Endothelial cell of umbilical vein (primary cell): ENCODE measurements around the gene CCDC12. TPM values are rescaled to one million over a fixed set of nuclear protein-coding genes. Genes with fewer than 3 reads are reported as not detected.

ENCODE experiments used
- BruUV-seq: library from RNA; stranded (reverse); fragments of 400-500 nt; replicated peaks from 2 replicates; lab custom pipeline; 2021; lab: Mats Ljungman, UMichigan
- CTCF ChIA-PET: fragments of 300-600, 350-600 bp; sonication (Branson Sonifier 250); formaldehyde crosslinking; loops from one replicate; lab custom pipeline; 2021; ENCODE audit warnings: antibody characterized with exemption, inconsistent platforms; lab: Charles Lee
- POLR2A ChIA-PET: fragments of 300-600, 350-600 bp; sonication (Branson Sonifier 250); formaldehyde crosslinking; loops from one replicate; lab custom pipeline; 2021; ENCODE audit warnings: antibody characterized with exemption, inconsistent platforms; lab: Charles Lee
- DNase-seq: peaks from one replicate; pipeline ENCODE4 v3.0.0-alpha.2; 2011; ENCODE audit warnings: low read depth, low spot score
- FAIRE-seq: peaks from 2 replicates; lab custom pipeline; 2011; peaks lifted over from hg19 to GRCh38; lab: Jason Lieb, UNC
- H2AFZ ChIP-seq: 2 replicates; pipeline ENCODE4 v1.6.0; 2012; ENCODE audit warnings: low read depth, low read length, control low read depth, inconsistent platforms
- H3K27ac ChIP-seq: 2 replicates; pipeline ENCODE4 v1.5.1; 2011; ENCODE audit warnings: low read depth, mild to moderate bottlenecking, control low read depth, low read length, moderate library complexity; ENCODE audit not compliant: insufficient read depth
- H3K27me3 ChIP-seq, 2 experiments: 2 replicates each; pipeline versions ENCODE4 v1.6.0 to v1.6.1; 2011; ENCODE audit warnings: low read length in 2 of 2, mixed read lengths in 1 of 2; ENCODE audit not compliant: control insufficient read depth in 2 of 2, insufficient read depth in 2 of 2
- H3K36me3 ChIP-seq, 2 experiments: 2 replicates in 1 of 2; 3 replicates in 1 of 2; pipeline ENCODE4 v1.5.1; 2011; ENCODE audit warnings: low read length in 2 of 2, mild to moderate bottlenecking in 1 of 2, moderate library complexity in 1 of 2; ENCODE audit not compliant: control insufficient read depth in 2 of 2, insufficient read depth in 2 of 2; ENCODE audit errors: extremely low read depth in 1 of 2
- H3K4me1 ChIP-seq: 3 replicates; pipeline ENCODE4 v1.5.1; 2011; ENCODE audit warnings: mild to moderate bottlenecking, low read length; ENCODE audit not compliant: control insufficient read depth, insufficient read depth; ENCODE audit errors: extremely low read depth
- H3K4me2 ChIP-seq: 2 replicates; pipeline ENCODE4 v1.6.1; 2011; ENCODE audit warnings: low read length, control low read depth, mixed read lengths; ENCODE audit not compliant: insufficient read depth
- H3K4me3 ChIP-seq, 3 experiments: fragments of 200-600 bp in 1 of 3; sonication (generic), shearing (Covaris generic) in 1 of 3; replicated peaks in 1 of 3; 2 replicates each; pipeline ENCODE4 v1.5.1; 2011 to 2016; ENCODE audit warnings: control low read depth in 3 of 3, low read length in 3 of 3, mild to moderate bottlenecking in 2 of 3, inconsistent platforms in 1 of 3, low read depth in 1 of 3, moderate library complexity in 1 of 3; ENCODE audit not compliant: insufficient read depth in 1 of 3
- H3K79me2 ChIP-seq: 2 replicates; pipeline ENCODE4 v1.6.0; 2012; ENCODE audit warnings: low read length, inconsistent platforms; ENCODE audit not compliant: control insufficient read depth, insufficient read depth
- H3K9ac ChIP-seq: replicated peaks from 2 replicates; pipeline ENCODE3; 2011; ENCODE audit warnings: low read length, control low read depth; ENCODE audit not compliant: insufficient read depth; ENCODE audit errors: extremely low read depth
- H3K9me1 ChIP-seq: replicated peaks from 3 replicates; pipeline ENCODE4 v1.6.0; 2011; ENCODE audit warnings: mild to moderate bottlenecking, low read length; ENCODE audit not compliant: control insufficient read depth, insufficient read depth; ENCODE audit errors: extremely low read depth
- H3K9me3 ChIP-seq: replicated peaks from 2 replicates; pipeline ENCODE4 v1.5.1; 2012; ENCODE audit warnings: low read length, inconsistent platforms; ENCODE audit not compliant: control insufficient read depth, insufficient read depth
- H4K20me1 ChIP-seq: replicated peaks from 2 replicates; pipeline ENCODE3; 2011; ENCODE audit warnings: mild to moderate bottlenecking, low read length; ENCODE audit not compliant: control insufficient read depth, insufficient read depth; ENCODE audit errors: extremely low read depth
- GATA2 ChIP-seq: IDR thresholded peaks from 2 replicates; pipeline ENCODE4 v1.7.0; 2011; ENCODE audit warnings: low read depth, mild to moderate bottlenecking, moderate library complexity, mixed read lengths, low read length; ENCODE audit not compliant: insufficient read length, insufficient read depth
- JUN ChIP-seq: IDR thresholded peaks from 2 replicates; pipeline ENCODE4 v1.6.1; 2011; ENCODE audit warnings: borderline replicate concordance, low read depth; ENCODE audit not compliant: insufficient read length, insufficient read depth
- POLR2A ChIP-seq: IDR thresholded peaks from 2 replicates; pipeline ENCODE4 v1.6.1; 2012; ENCODE audit warnings: low read depth, mild to moderate bottlenecking, control low read depth, low read length
- POLR2AphosphoS5 ChIP-seq: IDR thresholded peaks from 2 replicates; pipeline ENCODE4 v1.6.1; 2012; ENCODE audit warnings: low read depth, mild to moderate bottlenecking, control low read depth, low read length, moderate library complexity; ENCODE audit not compliant: insufficient read depth
- dilution Hi-C: fragments of 300-500 bp; cut with MboI; formaldehyde crosslinking; loops from one replicate; pipeline ENCODE4 v1.15.0; 2019; ENCODE audit warnings: low sequenced_read_pairs; ENCODE audit not compliant: extremely low pct_ligation_motif_present
- intact Hi-C: fragments of 100-400 bp; cut with micrococcal nuclease; formaldehyde crosslinking; loops from one replicate; pipeline ENCODE4 v1.10.0; 2022
- polyA plus RNA-seq, 4 experiments: library from polyadenylated mRNA; depleted of rRNA in 3 of 4; stranded (reverse) in 3 of 4; unstranded in 1 of 4; fragments of >200 nt; gene quantifications; 2 replicates each; pipeline versions ENCODE4 v1.2.1 to v1.2.3, GENCODE V29; 2011 to 2012; ENCODE audit warnings: missing spikeins in 1 of 4
- total RNA-seq: library from RNA; stranded (reverse); gene quantifications from 2 replicates; pipeline ENCODE4 v1.2.3, GENCODE V29; 2021
- TF ChIP-seq, protein P1 (sequence below): IDR thresholded peaks from 2 replicates; pipeline ENCODE4 v1.6.1; 2011; ENCODE audit not compliant: insufficient read depth, insufficient read length
- TF ChIP-seq, protein P2 (sequence below), 2 donors: IDR thresholded peaks; 1 replicate in 1 of 2; 2 replicates in 1 of 2; pipeline ENCODE4 v1.5.1; 2011; ENCODE audit warnings: low read length in 2 of 2, mild to moderate bottlenecking in 2 of 2, moderate library complexity in 2 of 2, control low read depth in 1 of 2, inconsistent platforms in 1 of 2, low read depth in 1 of 2; ENCODE audit not compliant: insufficient read depth in 1 of 2; ENCODE audit errors: extremely low read depth in 1 of 2

Gene CCDC12
- total and polyA plus RNA-seq, 2 donors (not counting 3 experiments of a cell fraction or from before 2014, with no cell fraction given), result 35.1 to 50.5 TPM

DNA sequence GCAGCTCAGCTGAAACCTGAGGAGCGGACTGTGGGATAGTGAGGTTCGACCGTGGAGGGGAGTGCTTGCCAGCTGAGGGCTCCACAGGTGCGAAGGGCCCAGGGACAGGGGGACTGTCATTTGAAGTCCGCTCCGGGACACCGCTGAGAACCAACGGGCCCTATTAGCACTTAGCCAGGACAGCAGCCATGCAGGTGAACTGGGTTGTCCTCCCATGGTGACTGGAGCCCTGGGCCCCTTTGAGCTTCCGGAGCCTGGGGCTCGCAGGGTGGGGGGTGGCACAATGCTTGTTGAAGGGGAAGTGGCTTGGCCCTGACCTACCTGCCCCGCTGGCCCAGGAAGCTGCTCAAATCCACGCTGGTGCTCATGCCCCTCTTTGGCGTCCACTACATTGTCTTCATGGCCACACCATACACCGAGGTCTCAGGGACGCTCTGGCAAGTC is 74.3 kb downstream of the CCDC12 start:
- no peak for DNase-seq
- FAIRE-seq, result no peak
- H3K36me3 ChIP-seq, result no peaks in the 10 kb centered on the region
- H3K4me2 ChIP-seq, result no peak overlapping the region
- no peaks in the 10 kb centered on the region for H4K20me1 ChIP-seq
- POLR2A ChIA-PET, result no interaction called here
- intact Hi-C loops, result no loop called here
- no peak overlapping the region for H3K9ac ChIP-seq
- H3K4me3 ChIP-seq, result no peak overlapping the region
- H3K4me1 ChIP-seq, result peaks cover 8% of the 10 kb centered on the region
- H3K79me2 ChIP-seq, result no peaks in the 10 kb centered on the region
- CTCF ChIA-PET, result interaction anchor here (1.2 to 2.2 kb wide), 3 partner anchors 9 to 238 kb away, joined by 3 to 8 read pairs (median 4); no protein-coding TSS in a partner anchor
- H3K9me3 ChIP-seq, result no peaks in the 10 kb centered on the region
- no TSS peak for BruUV-seq
- TF ChIP-seq GATA2 (no peak), POLR2A (no peak)
- dilution Hi-C loops, result no loop called here
- H3K27me3 ChIP-seq, result no peaks in the 10 kb centered on the region
- H3K9me1 ChIP-seq, result no peaks in the 10 kb centered on the region
- H3K27ac ChIP-seq, result no peak overlapping the region
- no peak overlapping the region for H2AFZ ChIP-seq

DNA sequence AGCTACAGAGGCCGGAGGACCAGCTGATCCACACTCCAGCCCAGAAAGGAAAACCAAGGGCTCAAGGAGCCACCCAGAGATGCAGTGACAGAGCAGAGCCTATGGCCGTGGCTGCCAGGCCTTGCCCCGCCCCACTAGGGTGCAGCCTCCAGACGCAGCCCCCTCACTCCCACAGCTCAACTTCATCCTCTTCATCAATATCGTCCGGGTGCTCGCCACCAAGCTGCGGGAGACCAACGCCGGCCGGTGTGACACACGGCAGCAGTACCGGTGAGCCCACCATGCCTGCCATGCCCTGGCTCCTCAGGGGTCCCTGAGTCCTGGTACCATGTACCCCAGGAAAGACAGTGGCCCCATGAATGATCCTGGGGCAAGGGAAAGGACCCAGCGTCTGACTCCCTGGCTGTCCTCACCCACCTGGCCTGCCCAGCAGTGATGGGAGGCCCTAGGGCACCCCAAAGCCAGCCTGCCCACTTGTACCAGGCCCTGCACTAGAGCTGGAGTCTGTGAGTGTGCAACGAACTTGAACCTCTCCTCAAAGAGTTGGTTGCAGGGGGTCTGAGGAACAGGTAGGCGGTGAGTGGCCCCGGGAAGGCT is 74.9 kb downstream of the CCDC12 start:
- DNase-seq, result no peak
- CTCF ChIA-PET, result interaction anchor here (0.6 to 2.4 kb wide), 5 partner anchors 8 to 963 kb away, joined by 3 to 15 read pairs (median 5); no protein-coding TSS in a partner anchor
- dilution Hi-C loops, result no loop called here

More for the DNA sequence above, 74.9 kb downstream of the CCDC12 start:
- no peak overlapping the region for H3K9ac ChIP-seq
- no TSS peak for BruUV-seq
- no peak for FAIRE-seq
- no peaks in the 10 kb centered on the region for H3K9me1 ChIP-seq
- peaks cover 8% of the 10 kb centered on the region for H3K4me1 ChIP-seq
- H3K4me3 ChIP-seq, result no peak overlapping the region
- intact Hi-C loops, result no loop called here
- H4K20me1 ChIP-seq, result no peaks in the 10 kb centered on the region
- no peaks in the 10 kb centered on the region for H3K36me3 ChIP-seq
- H3K9me3 ChIP-seq, result no peaks in the 10 kb centered on the region
- POLR2A ChIA-PET, result no interaction called here
- H3K27ac ChIP-seq, result no peak overlapping the region
- no peaks in the 10 kb centered on the region for H3K27me3 ChIP-seq
- no peak overlapping the region for H3K4me2 ChIP-seq
- no peak overlapping the region for H2AFZ ChIP-seq
- H3K79me2 ChIP-seq, result no peaks in the 10 kb centered on the region
- TF ChIP-seq GATA2 (no peak), JUN (no peak), POLR2A (no peak), POLR2AphosphoS5 (no peak)
- TF ChIP-seq, protein P1, sequence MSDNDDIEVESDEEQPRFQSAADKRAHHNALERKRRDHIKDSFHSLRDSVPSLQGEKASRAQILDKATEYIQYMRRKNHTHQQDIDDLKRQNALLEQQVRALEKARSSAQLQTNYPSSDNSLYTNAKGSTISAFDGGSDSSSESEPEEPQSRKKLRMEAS, result no peak
- TF ChIP-seq, protein P2, sequence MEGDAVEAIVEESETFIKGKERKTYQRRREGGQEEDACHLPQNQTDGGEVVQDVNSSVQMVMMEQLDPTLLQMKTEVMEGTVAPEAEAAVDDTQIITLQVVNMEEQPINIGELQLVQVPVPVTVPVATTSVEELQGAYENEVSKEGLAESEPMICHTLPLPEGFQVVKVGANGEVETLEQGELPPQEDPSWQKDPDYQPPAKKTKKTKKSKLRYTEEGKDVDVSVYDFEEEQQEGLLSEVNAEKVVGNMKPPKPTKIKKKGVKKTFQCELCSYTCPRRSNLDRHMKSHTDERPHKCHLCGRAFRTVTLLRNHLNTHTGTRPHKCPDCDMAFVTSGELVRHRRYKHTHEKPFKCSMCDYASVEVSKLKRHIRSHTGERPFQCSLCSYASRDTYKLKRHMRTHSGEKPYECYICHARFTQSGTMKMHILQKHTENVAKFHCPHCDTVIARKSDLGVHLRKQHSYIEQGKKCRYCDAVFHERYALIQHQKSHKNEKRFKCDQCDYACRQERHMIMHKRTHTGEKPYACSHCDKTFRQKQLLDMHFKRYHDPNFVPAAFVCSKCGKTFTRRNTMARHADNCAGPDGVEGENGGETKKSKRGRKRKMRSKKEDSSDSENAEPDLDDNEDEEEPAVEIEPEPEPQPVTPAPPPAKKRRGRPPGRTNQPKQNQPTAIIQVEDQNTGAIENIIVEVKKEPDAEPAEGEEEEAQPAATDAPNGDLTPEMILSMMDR (IDR thresholded peaks at IDR 0.05; ENCODE audit: extremely low read depth in 1 of 2, insufficient read depth in 1 of 2, low read depth in 1 of 2, low read length in 2 of 2), result no peak
